ENCODE results near the gene LAPTM5. TPM values are rescaled to one million over a fixed set of nuclear protein-coding genes. Genes with fewer than 3 reads are reported as not detected.

LAPTM5 gene
- total and polyA plus RNA-seq, 2 donors (not counting 3 experiments of a cell fraction or from before 2014, with no cell fraction given): 83.4 to 95.2 TPM

GRCh38 chr1:30687886-30688285 lies 69.7 kb downstream of the LAPTM5 start:
- H3K4me3 ChIP-seq (replicated peaks in 1 of 3; ENCODE audit: insufficient read depth in 1 of 3, low read depth in 1 of 3, low read length in 3 of 3): no peak overlapping the region
- no peak for TF ChIP-seq POLR2A (IDR thresholded peaks at IDR 0.05; ENCODE audit: low read depth, low read length)
- TF ChIP-seq JUN (IDR thresholded peaks at IDR 0.05; ENCODE audit: borderline replicate concordance, insufficient read depth, insufficient read length, low read depth): no peak
- no peak for TF ChIP-seq FOS (IDR thresholded peaks at IDR 0.05; ENCODE audit: borderline replicate concordance, insufficient read depth, low read length)
- TF ChIP-seq MYC (IDR thresholded peaks at IDR 0.05; ENCODE audit: low read depth, low read length): no peak
- TF ChIP-seq POLR2AphosphoS5 (IDR thresholded peaks at IDR 0.05; ENCODE audit: insufficient read depth, low read depth, low read length): no peak
- no peak for TF ChIP-seq CTCF (IDR thresholded peaks at IDR 0.05; ENCODE audit: extremely low read depth in 1 of 2, insufficient read depth in 1 of 2, low read depth in 1 of 2, low read length in 2 of 2)
- no peak for TF ChIP-seq GATA2 (IDR thresholded peaks at IDR 0.05; ENCODE audit: insufficient read depth, insufficient read length, low read depth, low read length)
- no peak for TF ChIP-seq EZH2 (IDR thresholded peaks at IDR 0.05; ENCODE audit: borderline replicate concordance, low read depth, low read length, severe bottlenecking)
- no peak for TF ChIP-seq MAX (IDR thresholded peaks at IDR 0.05; ENCODE audit: insufficient read depth, insufficient read length)
- no peaks in the 10 kb centered on the region for H3K36me3 ChIP-seq (ENCODE audit: control insufficient read depth in 2 of 2, extremely low read depth in 1 of 2, insufficient read depth in 2 of 2, low read length in 2 of 2)
- ChIA-PET CTCF (interaction anchor here (1.5 kb wide), 1 partner anchor 307 kb away, joined by 3 read pairs; no protein-coding TSS in a partner anchor), POLR2A (no interaction called here)
- H3K4me2 ChIP-seq (ENCODE audit: insufficient read depth, low read length): no peak overlapping the region
- no peaks in the 10 kb centered on the region for H3K9me3 ChIP-seq (replicated peaks; ENCODE audit: control insufficient read depth, insufficient read depth, low read length)
- FAIRE-seq (no peak), DNase-seq (ENCODE audit: low read depth, low spot score) (no peak)
- H4K20me1 ChIP-seq (replicated peaks; ENCODE audit: control insufficient read depth, extremely low read depth, insufficient read depth, low read length): no peaks in the 10 kb centered on the region
- H3K9ac ChIP-seq (replicated peaks; ENCODE audit: extremely low read depth, insufficient read depth, low read length): no peak overlapping the region
- intact Hi-C loops (cut with micrococcal nuclease): no loop called here
- no peaks in the 10 kb centered on the region for H3K4me1 ChIP-seq (ENCODE audit: control insufficient read depth, extremely low read depth, insufficient read depth, low read length)
- H3K9me1 ChIP-seq (replicated peaks; ENCODE audit: control insufficient read depth, extremely low read depth, insufficient read depth, low read length): no peaks in the 10 kb centered on the region
- no peak overlapping the region for H3K27ac ChIP-seq (ENCODE audit: insufficient read depth, low read depth, low read length)
- no peaks in the 10 kb centered on the region for H3K79me2 ChIP-seq (ENCODE audit: control insufficient read depth, insufficient read depth, low read length)
- BruUV-seq (replicated peaks): no TSS peak
- dilution Hi-C loops (cut with MboI; ENCODE audit: extremely low pct_ligation_motif_present, low sequenced_read_pairs): no loop called here
- no peak overlapping the region for H2AFZ ChIP-seq (ENCODE audit: low read depth, low read length)
- H3K27me3 ChIP-seq (ENCODE audit: control insufficient read depth in 2 of 2, insufficient read depth in 2 of 2, low read length in 2 of 2): peaks cover 24 to 26% of the 10 kb centered on the region in 2 experiments
